HG02981 (cell line): ENCODE measurements around the gene POU2F1.
A peak's percentile ranks its signal among the peaks of the same experiment; 100 is the strongest.
"Not testable (repeated sequence)": the region's sequence is repeated elsewhere in the genome, so short reads cannot be mapped to it uniquely, and the experiment has no call there.

Experiments
- ATAC-seq: cut with Tn5 transposase; IDR thresholded peaks from one replicate; pipeline ENCODE4 v1.9.1; 2021; ENCODE audit warnings: mild to moderate bottlenecking, moderate library complexity; ENCODE audit not compliant: unreplicated experiment

The POU2F1 gene

GRCh38 chr1:167230437-167230836 is 9.8 kb downstream of the POU2F1 start:
- no peak for ATAC-seq

GRCh38 chr1:167231873-167232450 is 11.3 kb downstream of the POU2F1 start:
- ATAC-seq = no peak

GRCh38 chr1:167232801-167233200 is 12.1 kb downstream of the POU2F1 start:
- no peak for ATAC-seq

GRCh38 chr1:167233373-167233772 is 12.7 kb downstream of the POU2F1 start:
- ATAC-seq = no peak

GRCh38 chr1:167237000-167237399 is 16.3 kb downstream of the POU2F1 start:
- ATAC-seq = no peak

GRCh38 chr1:167238713-167239112 is 18.0 kb downstream of the POU2F1 start:
- ATAC-seq = no peak

GRCh38 chr1:167239257-167239656 is 18.6 kb downstream of the POU2F1 start:
- ATAC-seq = no peak

- ATAC-seq = no peak
Observed at GRCh38 chr1:167244244-167244643, 23.6 kb downstream of the POU2F1 start.

- ATAC-seq = not testable (repeated sequence)
Observed at GRCh38 chr1:167245168-167245567, 24.5 kb downstream of the POU2F1 start.

- ATAC-seq = no peak
Observed at GRCh38 chr1:167246971-167247370, 26.3 kb downstream of the POU2F1 start.

- no peak for ATAC-seq
Observed at GRCh38 chr1:167247754-167248153, 27.1 kb downstream of the POU2F1 start.

GRCh38 chr1:167248707-167249642 is 28.3 kb downstream of the POU2F1 start:
- ATAC-seq = no peak

- ATAC-seq = peak; percentile 47
Observed at GRCh38 chr1:167249702-167250101, 29.0 kb downstream of the POU2F1 start.

- no peak for ATAC-seq
Observed at GRCh38 chr1:167250482-167250881, 29.8 kb downstream of the POU2F1 start.

GRCh38 chr1:167251472-167251871 is 30.8 kb downstream of the POU2F1 start:
- no peak for ATAC-seq

GRCh38 chr1:167252986-167253385 is 32.3 kb downstream of the POU2F1 start:
- ATAC-seq = no peak

- no peak for ATAC-seq
Observed at GRCh38 chr1:167258858-167259257, 38.2 kb downstream of the POU2F1 start.

GRCh38 chr1:167262836-167263235 is 42.1 kb downstream of the POU2F1 start:
- ATAC-seq = no peak

GRCh38 chr1:167263344-167263743 is 42.7 kb downstream of the POU2F1 start:
- no peak for ATAC-seq

- no peak for ATAC-seq
Observed at GRCh38 chr1:167263819-167264464, 43.3 kb downstream of the POU2F1 start.

GRCh38 chr1:167266965-167267364 is 46.3 kb downstream of the POU2F1 start:
- no peak for ATAC-seq

GRCh38 chr1:167268347-167268787 is 47.7 kb downstream of the POU2F1 start:
- no peak for ATAC-seq
